Activated B cell treated with CpG ODN at 0.5 μM for 24 hours (primary cell): Measurements from ENCODE around the gene CYP2C19. TPM values are rescaled to one million over a fixed set of nuclear protein-coding genes. Genes with fewer than 3 reads are reported as not detected.
"Not testable (repeated sequence)": the region's sequence is repeated elsewhere in the genome, so short reads cannot be mapped to it uniquely, and the experiment has no call there.

ENCODE experiments used
- ATAC-seq: fragments of 200-7000 bp; cut with Tn5 transposase; one replicate; pipeline ENCODE4 v1.10.0; 2021; ENCODE audit warnings: low read depth, mild to moderate bottlenecking, moderate library complexity
- CTCF ChIA-PET: fragments of 350-600 bp; sonication (Branson Sonifier 250); formaldehyde crosslinking; loops from one replicate; lab custom pipeline; 2021; ENCODE audit warnings: antibody characterized with exemption; lab: Charles Lee
- POLR2A ChIA-PET: fragments of 350-600 bp; sonication (Branson Sonifier 250); formaldehyde crosslinking; loops from one replicate; lab custom pipeline; 2021; ENCODE audit warnings: antibody characterized with exemption; lab: Charles Lee
- DNase-seq: peaks from one replicate; pipeline ENCODE4 v3.0.0; 2022
- H3K27ac Mint-ChIP-seq: one replicate; pipeline ENCODE4 v1.8.0; 2020; ENCODE audit warnings: mixed read lengths
- H3K27me3 Mint-ChIP-seq: one replicate; pipeline ENCODE4 v1.8.0; 2021; ENCODE audit warnings: mixed read lengths
- H3K36me3 Mint-ChIP-seq: one replicate; pipeline ENCODE4 v1.8.0; 2021; ENCODE audit warnings: low read depth, mixed read lengths
- H3K4me1 Mint-ChIP-seq: one replicate; pipeline ENCODE4 v1.8.0; 2021; ENCODE audit warnings: mixed read lengths
- H3K4me3 Mint-ChIP-seq: one replicate; pipeline ENCODE4 v1.8.0; 2020; ENCODE audit warnings: mild to moderate bottlenecking, mixed read lengths
- H3K9me3 Mint-ChIP-seq: one replicate; pipeline ENCODE4 v1.8.0; 2020; ENCODE audit warnings: mixed read lengths
- CTCF ChIP-seq: fragments of 200-600 bp; IDR thresholded peaks from one replicate; pipeline ENCODE4 v1.8.0; 2022; ENCODE audit warnings: antibody characterized with exemption, mild to moderate bottlenecking
- intact Hi-C: fragments of 100-400 bp; cut with micrococcal nuclease; formaldehyde crosslinking; loops from one replicate; pipeline ENCODE4 v1.15.1; 2024
- total RNA-seq: library from RNA; stranded (reverse); gene quantifications from 2 replicates; pipeline ENCODE4 v1.2.3, GENCODE V29; 2022

CYP2C19 gene
- total RNA-seq, 1 donor from 2014 or later: not detected

DNA sequence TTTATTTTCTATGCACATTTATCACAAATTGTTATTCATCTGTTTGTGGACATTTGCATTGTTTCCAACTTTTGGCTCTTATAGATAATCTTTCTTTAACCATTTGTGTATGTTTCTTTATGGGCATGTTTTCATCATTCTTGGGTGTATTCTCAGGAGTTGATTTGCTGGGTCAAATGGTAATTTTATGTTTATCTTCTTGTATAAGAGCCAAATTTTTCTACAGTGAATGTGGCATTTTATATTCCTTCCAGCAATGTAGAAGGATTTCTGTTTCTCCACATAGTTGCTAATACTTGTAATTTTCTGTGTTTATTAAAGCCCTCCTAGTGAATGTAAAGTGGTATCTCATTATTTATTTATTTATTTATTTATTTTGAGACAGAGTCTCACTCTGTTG lies 21.8 kb downstream of the CYP2C19 start:
- Mint-ChIP-seq H3K4me1 (no peaks in the 10 kb centered on the region), H3K27me3 (no peaks in the 10 kb centered on the region), H3K36me3 (no peaks in the 10 kb centered on the region), H3K27ac (no peak overlapping the region), H3K9me3 (peaks cover 6% of the 10 kb centered on the region), H3K4me3 (no peak overlapping the region)
- CTCF ChIA-PET: no interaction called here
- ATAC-seq (no peak), DNase-seq (no peak)
- no peak for TF ChIP-seq CTCF
- intact Hi-C loops: no loop called here
- POLR2A ChIA-PET: no interaction called here

GRCh38 chr10:94785211-94785610 lies 22.7 kb downstream of the CYP2C19 start:
- no peak overlapping the region for H3K4me3 Mint-ChIP-seq
- no peak for TF ChIP-seq CTCF
- intact Hi-C loops: no loop called here
- no peak for ATAC-seq
- H3K4me1 Mint-ChIP-seq: no peaks in the 10 kb centered on the region
- no peaks in the 10 kb centered on the region for H3K27me3 Mint-ChIP-seq
- ChIA-PET CTCF (no interaction called here), POLR2A (no interaction called here)
- peaks cover 6% of the 10 kb centered on the region for H3K9me3 Mint-ChIP-seq
- H3K36me3 Mint-ChIP-seq: no peaks in the 10 kb centered on the region
- no peak overlapping the region for H3K27ac Mint-ChIP-seq
- DNase-seq: no peak

DNA sequence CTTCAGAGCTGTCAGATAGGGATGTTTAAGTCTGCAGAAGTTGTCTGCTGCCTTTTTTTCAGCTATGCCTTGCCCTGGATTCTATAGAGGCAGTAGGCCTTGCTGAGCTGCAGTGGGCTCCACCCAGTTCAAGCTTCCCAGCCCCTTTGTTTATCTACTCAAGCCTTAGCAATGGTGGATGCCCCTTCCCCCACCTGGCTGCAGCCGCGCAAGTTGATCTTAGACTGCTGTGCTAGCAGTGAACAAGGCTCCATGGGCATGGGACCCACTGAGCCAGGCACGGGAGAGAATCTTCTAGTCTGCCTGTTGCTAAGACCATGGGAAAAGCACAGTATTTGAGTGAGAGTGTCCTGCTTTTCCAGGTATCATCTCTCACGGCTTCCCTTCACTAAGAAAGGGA lies 38.1 kb downstream of the CYP2C19 start:
- H3K27ac Mint-ChIP-seq, DNase-seq: not testable (repeated sequence)

DNA sequence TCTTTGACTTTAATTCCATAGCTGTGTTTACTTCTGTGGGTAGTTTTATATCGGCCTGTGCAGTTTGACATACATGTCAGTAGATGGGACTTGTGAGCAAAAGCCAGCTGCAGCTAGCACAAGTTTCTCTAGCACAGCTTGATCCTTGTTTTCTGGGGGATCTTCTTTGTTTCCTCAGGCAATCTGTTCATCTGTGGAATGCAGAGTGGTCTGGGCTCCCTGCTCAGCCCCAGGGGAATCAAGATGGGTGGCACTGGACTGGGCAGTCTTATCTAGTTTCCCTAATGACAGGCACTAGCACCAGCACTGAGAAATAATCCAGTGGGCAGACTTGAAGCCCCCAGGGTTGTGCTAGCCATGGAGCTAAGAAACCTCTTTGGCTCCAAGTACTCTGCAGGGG lies 40.8 kb downstream of the CYP2C19 start:
- H3K36me3 Mint-ChIP-seq: no peaks in the 10 kb centered on the region
- H3K9me3 Mint-ChIP-seq: peaks cover 3% of the 10 kb centered on the region
- no peak overlapping the region for H3K27ac Mint-ChIP-seq
- no peaks in the 10 kb centered on the region for H3K4me1 Mint-ChIP-seq
- ATAC-seq: no peak
- POLR2A ChIA-PET: no interaction called here
- no peaks in the 10 kb centered on the region for H3K27me3 Mint-ChIP-seq
- no peak for DNase-seq
- intact Hi-C loops: no loop called here
- H3K4me3 Mint-ChIP-seq: no peak overlapping the region
- CTCF ChIA-PET: no interaction called here
- no peak for TF ChIP-seq CTCF

More for the DNA sequence above, 38.1 kb downstream of the CYP2C19 start:
- H3K4me1 Mint-ChIP-seq, H3K27me3 Mint-ChIP-seq, CTCF ChIA-PET, intact Hi-C loops, ATAC-seq, H3K9me3 Mint-ChIP-seq, H3K36me3 Mint-ChIP-seq, H3K4me3 Mint-ChIP-seq, POLR2A ChIA-PET: not testable (repeated sequence)

DNA sequence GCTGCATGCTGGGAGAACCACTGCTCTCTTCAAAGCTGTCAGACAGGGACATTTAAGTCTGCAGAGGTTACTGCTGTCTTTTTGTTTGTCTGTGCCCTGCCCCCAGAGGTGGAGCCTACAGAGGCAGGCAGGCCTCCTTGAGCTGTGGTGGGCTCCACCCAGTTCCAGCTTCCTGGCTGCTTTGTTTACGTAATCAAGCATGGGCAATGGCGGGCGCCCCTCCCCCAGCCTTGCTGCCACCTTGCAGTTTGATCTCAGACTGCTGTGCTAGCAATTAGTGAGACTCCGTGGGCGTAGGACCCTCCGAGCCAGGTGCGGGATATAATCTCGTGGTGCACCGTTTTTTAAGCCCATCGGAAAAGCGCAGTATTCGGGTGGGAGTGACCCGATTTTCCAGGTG lies 67.5 kb downstream of the CYP2C19 start:
- H3K27me3 Mint-ChIP-seq, H3K36me3 Mint-ChIP-seq, POLR2A ChIA-PET: not testable (repeated sequence)

DNA sequence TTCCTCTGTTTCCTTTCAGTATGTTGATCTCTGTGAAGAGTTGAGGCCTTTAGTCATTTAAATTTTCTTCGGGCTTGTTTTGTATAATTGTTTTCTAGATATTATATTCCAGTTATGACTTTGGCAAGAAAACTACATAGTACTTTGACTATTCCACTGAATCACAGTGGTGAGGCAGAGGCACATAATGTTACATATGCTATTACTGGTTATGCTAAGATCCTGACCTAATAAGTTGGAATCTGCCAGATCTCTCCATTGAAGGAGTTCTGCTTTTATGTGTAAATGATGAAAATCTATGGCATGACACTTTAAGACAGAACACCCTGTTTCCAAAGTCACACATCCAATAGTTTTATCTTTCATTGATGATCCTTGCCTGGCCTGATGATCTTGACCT lies 83.7 kb downstream of the CYP2C19 start:
- no peak for DNase-seq
- no peak for ATAC-seq
- no peak for TF ChIP-seq CTCF
- ChIA-PET POLR2A (no interaction called here), CTCF (no interaction called here)
- intact Hi-C loops: no loop called here
- Mint-ChIP-seq H3K4me3 (no peak overlapping the region), H3K9me3 (no peaks in the 10 kb centered on the region), H3K27me3 (no peaks in the 10 kb centered on the region), H3K27ac (no peak overlapping the region), H3K36me3 (no peaks in the 10 kb centered on the region), H3K4me1 (no peaks in the 10 kb centered on the region)

More for the DNA sequence above, 67.5 kb downstream of the CYP2C19 start:
- H3K27ac Mint-ChIP-seq, ATAC-seq, CTCF ChIA-PET, DNase-seq, intact Hi-C loops, H3K4me1 Mint-ChIP-seq, H3K4me3 Mint-ChIP-seq: not testable (repeated sequence)
- H3K9me3 Mint-ChIP-seq: peaks cover 20% of the 10 kb centered on the region
